ENCODE results near the gene POMGNT1. TPM values are rescaled to one million over a fixed set of nuclear protein-coding genes. Genes with fewer than 3 reads are reported as not detected.
A peak's percentile ranks its signal among the peaks of the same experiment; 100 is the strongest.

POMGNT1 gene
- total RNA-seq, 1 experiment from 2014 or later = 34.9 TPM

- H3K9me3 Mint-ChIP-seq (ENCODE audit: unreplicated experiment) = no peaks in the 10 kb centered on the region
- H3K27me3 Mint-ChIP-seq (ENCODE audit: insufficient read depth, unreplicated experiment) = no peaks in the 10 kb centered on the region
- no peak for TF ChIP-seq CTCF (IDR thresholded peaks at IDR 0.05; ENCODE audit: insufficient read depth in 1 of 2, low read depth in 1 of 2, low read length in 1 of 2, severe bottlenecking in 1 of 2, unreplicated experiment in 1 of 2)
- H3K4me1 Mint-ChIP-seq (ENCODE audit: low read depth, unreplicated experiment) = no peaks in the 10 kb centered on the region
- H3K4me3 Mint-ChIP-seq (ENCODE audit: unreplicated experiment) = no peak overlapping the region
- no peak overlapping the region for H3K27ac Mint-ChIP-seq (ENCODE audit: unreplicated experiment)
- intact Hi-C loops (cut with micrococcal nuclease; ENCODE audit: unreplicated experiment) = no loop called here
- no TSS peak for BruUV-seq (replicated peaks)
- H3K36me3 Mint-ChIP-seq (ENCODE audit: insufficient read depth, unreplicated experiment) = peaks cover 15% of the 10 kb centered on the region
- no peak for DNase-seq
- Histone ChIP-seq H3K9me3 (no peaks in the 10 kb centered on the region), H3K4me3 (ENCODE audit: low read depth, low read length) (no peak overlapping the region), H3K36me3 (ENCODE audit: control insufficient read depth, insufficient read depth, low read length) (no peaks in the 10 kb centered on the region), H3K27me3 (replicated peaks; ENCODE audit: control insufficient read depth, insufficient read depth, low read length) (no peaks in the 10 kb centered on the region), H3K4me1 (peaks cover 10% of the 10 kb centered on the region)
- ChIA-PET POLR2A (no interaction called here), CTCF (no interaction called here)
Measured at GRCh38 chr1:46184920-46185658, 13.1 kb downstream of the POMGNT1 start.

GRCh38 chr1:46183926-46184557 is 14.2 kb downstream of the POMGNT1 start:
- no TSS peak for BruUV-seq (replicated peaks)
- intact Hi-C loops (cut with micrococcal nuclease; ENCODE audit: unreplicated experiment) = no loop called here
- ChIA-PET POLR2A (no interaction called here), CTCF (interaction anchor here (0.7 to 1.5 kb wide), 2 partner anchors 14 to 39 kb away, joined by 3 to 8 read pairs; partner anchors contain the start of gene POMGNT1)
- Mint-ChIP-seq H3K27me3 (ENCODE audit: insufficient read depth, unreplicated experiment) (no peaks in the 10 kb centered on the region), H3K27ac (ENCODE audit: unreplicated experiment) (no peak overlapping the region), H3K36me3 (ENCODE audit: insufficient read depth, unreplicated experiment) (peaks cover 10% of the 10 kb centered on the region), H3K4me1 (ENCODE audit: low read depth, unreplicated experiment) (no peaks in the 10 kb centered on the region), H3K4me3 (ENCODE audit: unreplicated experiment) (no peak overlapping the region), H3K9me3 (ENCODE audit: unreplicated experiment) (no peaks in the 10 kb centered on the region)
- Histone ChIP-seq H3K4me3 (ENCODE audit: low read depth, low read length) (no peak overlapping the region), H3K36me3 (ENCODE audit: control insufficient read depth, insufficient read depth, low read length) (no peaks in the 10 kb centered on the region), H3K9me3 (no peaks in the 10 kb centered on the region), H3K27me3 (replicated peaks; ENCODE audit: control insufficient read depth, insufficient read depth, low read length) (no peaks in the 10 kb centered on the region), H3K4me1 (peaks cover 10% of the 10 kb centered on the region)
- TF ChIP-seq CTCF (IDR thresholded peaks at IDR 0.05; ENCODE audit: insufficient read depth in 1 of 2, low read depth in 1 of 2, low read length in 1 of 2, severe bottlenecking in 1 of 2, unreplicated experiment in 1 of 2) = no peak
- no peak for DNase-seq

GRCh38 chr1:46183079-46183847 is 15.0 kb downstream of the POMGNT1 start:
- Mint-ChIP-seq H3K9me3 (ENCODE audit: unreplicated experiment) (no peaks in the 10 kb centered on the region), H3K27ac (ENCODE audit: unreplicated experiment) (no peak overlapping the region), H3K4me1 (ENCODE audit: low read depth, unreplicated experiment) (no peaks in the 10 kb centered on the region), H3K4me3 (ENCODE audit: unreplicated experiment) (no peak overlapping the region), H3K36me3 (ENCODE audit: insufficient read depth, unreplicated experiment) (peaks cover 6% of the 10 kb centered on the region), H3K27me3 (ENCODE audit: insufficient read depth, unreplicated experiment) (no peaks in the 10 kb centered on the region)
- Histone ChIP-seq H3K27me3 (replicated peaks; ENCODE audit: control insufficient read depth, insufficient read depth, low read length) (no peaks in the 10 kb centered on the region), H3K4me3 (ENCODE audit: low read depth, low read length) (no peak overlapping the region), H3K9me3 (no peaks in the 10 kb centered on the region), H3K4me1 (peaks cover 10% of the 10 kb centered on the region), H3K36me3 (ENCODE audit: control insufficient read depth, insufficient read depth, low read length) (no peaks in the 10 kb centered on the region)
- peak; percentile 35 to 64 for DNase-seq
- no TSS peak for BruUV-seq (replicated peaks)
- no peak for TF ChIP-seq CTCF (IDR thresholded peaks at IDR 0.05; ENCODE audit: insufficient read depth in 1 of 2, low read depth in 1 of 2, low read length in 1 of 2, severe bottlenecking in 1 of 2, unreplicated experiment in 1 of 2)
- CTCF ChIA-PET = interaction anchor here (0.7 to 1.5 kb wide), 3 partner anchors 15 to 40 kb away, joined by 3 to 8 read pairs (median 3); partner anchors contain the start of gene POMGNT1
- intact Hi-C loops (cut with micrococcal nuclease; ENCODE audit: unreplicated experiment) = no loop called here
- POLR2A ChIA-PET = no interaction called here

Measured in Caco-2 (cell line).